Type B pancreatic cell (in vitro differentiated cells): ENCODE measurements around the gene IL12RB2. TPM values are rescaled to one million over a fixed set of nuclear protein-coding genes. Genes with fewer than 3 reads are reported as not detected.

Source experiments
- DNase-seq: peaks from one replicate; pipeline ENCODE4 v3.0.0; 2021; ENCODE audit warnings: mixed read lengths; ENCODE audit not compliant: unreplicated experiment; ENCODE audit errors: extremely low spot score
- H3K27ac Mint-ChIP-seq: 2 replicates; pipeline ENCODE4 v1.8.0; 2021; ENCODE audit warnings: mild to moderate bottlenecking, mixed read lengths
- H3K27me3 Mint-ChIP-seq: 2 replicates; pipeline ENCODE4 v1.8.0; 2021; ENCODE audit warnings: mixed read lengths
- H3K36me3 Mint-ChIP-seq: 2 replicates; pipeline ENCODE4 v1.8.0; 2021; ENCODE audit warnings: mixed read lengths
- H3K4me1 Mint-ChIP-seq: one replicate; pipeline ENCODE4 v1.8.0; 2021; ENCODE audit warnings: mixed read lengths; ENCODE audit not compliant: unreplicated experiment
- H3K4me3 Mint-ChIP-seq: 2 replicates; pipeline ENCODE4 v1.8.0; 2021; ENCODE audit warnings: mild to moderate bottlenecking, mixed read lengths
- H3K9me3 Mint-ChIP-seq: 2 replicates; pipeline ENCODE4 v1.8.0; 2021; ENCODE audit warnings: mixed read lengths
- CTCF ChIP-seq: fragments of 200-600 bp; sonication (generic); conservative IDR thresholded peaks from 2 replicates; pipeline ENCODE4 v1.5.0; 2021; ENCODE audit warnings: antibody characterized with exemption, mild to moderate bottlenecking
- total RNA-seq: library from RNA; stranded (reverse); gene quantifications from 2 replicates; pipeline ENCODE4 v1.2.1, GENCODE V29; 2021; ENCODE audit warnings: low replicate concordance

The IL12RB2 gene
- total RNA-seq, 1 donor from 2014 or later: 0.46 TPM

- no peak for TF ChIP-seq CTCF
- no peaks in the 10 kb centered on the region for H3K9me3 Mint-ChIP-seq
- H3K27me3 Mint-ChIP-seq: no peaks in the 10 kb centered on the region
- H3K4me3 Mint-ChIP-seq: no peak overlapping the region
- H3K4me1 Mint-ChIP-seq: no peaks in the 10 kb centered on the region
- H3K36me3 Mint-ChIP-seq: no peaks in the 10 kb centered on the region
- H3K27ac Mint-ChIP-seq: no peak overlapping the region
- DNase-seq: no peak
Measured at GRCh38 chr1:67322442-67322841, 14.8 kb downstream of the IL12RB2 start.

- no peaks in the 10 kb centered on the region for H3K4me1 Mint-ChIP-seq
Measured at GRCh38 chr1:67323087-67323486, 15.4 kb downstream of the IL12RB2 start.

GRCh38 chr1:67324068-67324467 lies 16.4 kb downstream of the IL12RB2 start:
- no peaks in the 10 kb centered on the region for H3K27me3 Mint-ChIP-seq
- H3K36me3 Mint-ChIP-seq: no peaks in the 10 kb centered on the region
- H3K4me1 Mint-ChIP-seq: no peaks in the 10 kb centered on the region
- no peak overlapping the region for H3K27ac Mint-ChIP-seq
- H3K4me3 Mint-ChIP-seq: no peak overlapping the region
- no peak for TF ChIP-seq CTCF
- H3K9me3 Mint-ChIP-seq: no peaks in the 10 kb centered on the region
- DNase-seq: no peak

More at GRCh38 chr1:67323087-67323486, 15.4 kb downstream of the IL12RB2 start:
- H3K36me3 Mint-ChIP-seq: no peaks in the 10 kb centered on the region
- DNase-seq: no peak
- no peak for TF ChIP-seq CTCF
- H3K27me3 Mint-ChIP-seq: no peaks in the 10 kb centered on the region
- no peak overlapping the region for H3K4me3 Mint-ChIP-seq
- H3K9me3 Mint-ChIP-seq: no peaks in the 10 kb centered on the region
- no peak overlapping the region for H3K27ac Mint-ChIP-seq

GRCh38 chr1:67327864-67328466 lies 20.3 kb downstream of the IL12RB2 start:
- no peak overlapping the region for H3K27ac Mint-ChIP-seq
- DNase-seq: no peak
- no peak overlapping the region for H3K4me3 Mint-ChIP-seq
- H3K9me3 Mint-ChIP-seq: no peaks in the 10 kb centered on the region
- no peaks in the 10 kb centered on the region for H3K4me1 Mint-ChIP-seq
- no peaks in the 10 kb centered on the region for H3K27me3 Mint-ChIP-seq
- no peak for TF ChIP-seq CTCF
- H3K36me3 Mint-ChIP-seq: no peaks in the 10 kb centered on the region

GRCh38 chr1:67332653-67333529 lies 25.2 kb downstream of the IL12RB2 start:
- DNase-seq: no peak
- H3K4me1 Mint-ChIP-seq: no peaks in the 10 kb centered on the region
- no peaks in the 10 kb centered on the region for H3K36me3 Mint-ChIP-seq
- H3K27ac Mint-ChIP-seq: no peak overlapping the region
- no peak for TF ChIP-seq CTCF
- no peaks in the 10 kb centered on the region for H3K27me3 Mint-ChIP-seq
- H3K4me3 Mint-ChIP-seq: no peak overlapping the region
- no peaks in the 10 kb centered on the region for H3K9me3 Mint-ChIP-seq
